ENCODE results near the gene PRAC1. TPM values are rescaled to one million over a fixed set of nuclear protein-coding genes. Genes with fewer than 3 reads are reported as not detected.
A peak's percentile ranks its signal among the peaks of the same experiment; 100 is the strongest.

PRAC1 gene
- total RNA-seq, 1 donor from 2014 or later = not detected

GRCh38 chr17:48731355-48731754 lies 9.0 kb upstream of the PRAC1 start:
- Histone ChIP-seq H3F3A (ENCODE audit: low read depth) (no peaks in the 10 kb centered on the region), H4K20me1 (ENCODE audit: low read depth) (peaks cover 81% of the 10 kb centered on the region), H3K79me2 (ENCODE audit: low read depth) (no peaks in the 10 kb centered on the region), H3K27me3 (peaks cover 100% of the 10 kb centered on the region), H3K36me3 (no peaks in the 10 kb centered on the region), H3K4me3 (no peak overlapping the region), H3K4me1 (no peaks in the 10 kb centered on the region), H3K9me3 (ENCODE audit: low read depth) (no peaks in the 10 kb centered on the region), H3K4me2 (no peak overlapping the region), H2AFZ (replicated peaks) (no peak overlapping the region), H3K9ac (no peak overlapping the region), H3K27ac (no peak overlapping the region)
- Mint-ChIP-seq H3K4me1 (peaks cover 2% of the 10 kb centered on the region), H3K36me3 (peaks cover 3% of the 10 kb centered on the region), H3K4me3 (no peak overlapping the region), H3K27me3 (ENCODE audit: insufficient read depth, low read depth) (peaks cover 96% of the 10 kb centered on the region), H3K27ac (no peak overlapping the region), H3K9me3 (peaks cover 11% of the 10 kb centered on the region)
- no peak for TF ChIP-seq EZH2phosphoT487 (IDR thresholded peaks at IDR 0.05)
- TF ChIP-seq EZH2 (IDR thresholded peaks at IDR 0.05) = no peak
- TF ChIP-seq, protein P1, sequence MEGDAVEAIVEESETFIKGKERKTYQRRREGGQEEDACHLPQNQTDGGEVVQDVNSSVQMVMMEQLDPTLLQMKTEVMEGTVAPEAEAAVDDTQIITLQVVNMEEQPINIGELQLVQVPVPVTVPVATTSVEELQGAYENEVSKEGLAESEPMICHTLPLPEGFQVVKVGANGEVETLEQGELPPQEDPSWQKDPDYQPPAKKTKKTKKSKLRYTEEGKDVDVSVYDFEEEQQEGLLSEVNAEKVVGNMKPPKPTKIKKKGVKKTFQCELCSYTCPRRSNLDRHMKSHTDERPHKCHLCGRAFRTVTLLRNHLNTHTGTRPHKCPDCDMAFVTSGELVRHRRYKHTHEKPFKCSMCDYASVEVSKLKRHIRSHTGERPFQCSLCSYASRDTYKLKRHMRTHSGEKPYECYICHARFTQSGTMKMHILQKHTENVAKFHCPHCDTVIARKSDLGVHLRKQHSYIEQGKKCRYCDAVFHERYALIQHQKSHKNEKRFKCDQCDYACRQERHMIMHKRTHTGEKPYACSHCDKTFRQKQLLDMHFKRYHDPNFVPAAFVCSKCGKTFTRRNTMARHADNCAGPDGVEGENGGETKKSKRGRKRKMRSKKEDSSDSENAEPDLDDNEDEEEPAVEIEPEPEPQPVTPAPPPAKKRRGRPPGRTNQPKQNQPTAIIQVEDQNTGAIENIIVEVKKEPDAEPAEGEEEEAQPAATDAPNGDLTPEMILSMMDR (IDR thresholded peaks at IDR 0.05) = no peak
- no peak for DNase-seq (ENCODE audit: low spot score)

GRCh38 chr17:48730240-48730550 lies 7.9 kb upstream of the PRAC1 start:
- no peak overlapping the region for H3K9ac ChIP-seq
- no peaks in the 10 kb centered on the region for H3K9me3 ChIP-seq (ENCODE audit: low read depth)
- Mint-ChIP-seq H3K27ac (no peak overlapping the region), H3K36me3 (peaks cover 3% of the 10 kb centered on the region), H3K4me3 (no peak overlapping the region), H3K4me1 (peaks cover 2% of the 10 kb centered on the region), H3K9me3 (peaks cover 13% of the 10 kb centered on the region), H3K27me3 (ENCODE audit: insufficient read depth, low read depth) (peaks cover 96% of the 10 kb centered on the region)
- no peak overlapping the region for H2AFZ ChIP-seq (replicated peaks)
- TF ChIP-seq, protein P1 (IDR thresholded peaks at IDR 0.05) = no peak
- TF ChIP-seq EZH2phosphoT487 (IDR thresholded peaks at IDR 0.05) (no peak), EZH2 (IDR thresholded peaks at IDR 0.05) (no peak)
- peaks cover 83% of the 10 kb centered on the region for H4K20me1 ChIP-seq (ENCODE audit: low read depth)
- H3K4me2 ChIP-seq = no peak overlapping the region
- H3K27me3 ChIP-seq = peaks cover 100% of the 10 kb centered on the region
- no peaks in the 10 kb centered on the region for H3K79me2 ChIP-seq (ENCODE audit: low read depth)
- no peak for DNase-seq (ENCODE audit: low spot score)
- H3K36me3 ChIP-seq = no peaks in the 10 kb centered on the region
- no peak overlapping the region for H3K27ac ChIP-seq
- H3F3A ChIP-seq (ENCODE audit: low read depth) = no peaks in the 10 kb centered on the region
- H3K4me1 ChIP-seq = no peaks in the 10 kb centered on the region
- no peak overlapping the region for H3K4me3 ChIP-seq

DNA sequence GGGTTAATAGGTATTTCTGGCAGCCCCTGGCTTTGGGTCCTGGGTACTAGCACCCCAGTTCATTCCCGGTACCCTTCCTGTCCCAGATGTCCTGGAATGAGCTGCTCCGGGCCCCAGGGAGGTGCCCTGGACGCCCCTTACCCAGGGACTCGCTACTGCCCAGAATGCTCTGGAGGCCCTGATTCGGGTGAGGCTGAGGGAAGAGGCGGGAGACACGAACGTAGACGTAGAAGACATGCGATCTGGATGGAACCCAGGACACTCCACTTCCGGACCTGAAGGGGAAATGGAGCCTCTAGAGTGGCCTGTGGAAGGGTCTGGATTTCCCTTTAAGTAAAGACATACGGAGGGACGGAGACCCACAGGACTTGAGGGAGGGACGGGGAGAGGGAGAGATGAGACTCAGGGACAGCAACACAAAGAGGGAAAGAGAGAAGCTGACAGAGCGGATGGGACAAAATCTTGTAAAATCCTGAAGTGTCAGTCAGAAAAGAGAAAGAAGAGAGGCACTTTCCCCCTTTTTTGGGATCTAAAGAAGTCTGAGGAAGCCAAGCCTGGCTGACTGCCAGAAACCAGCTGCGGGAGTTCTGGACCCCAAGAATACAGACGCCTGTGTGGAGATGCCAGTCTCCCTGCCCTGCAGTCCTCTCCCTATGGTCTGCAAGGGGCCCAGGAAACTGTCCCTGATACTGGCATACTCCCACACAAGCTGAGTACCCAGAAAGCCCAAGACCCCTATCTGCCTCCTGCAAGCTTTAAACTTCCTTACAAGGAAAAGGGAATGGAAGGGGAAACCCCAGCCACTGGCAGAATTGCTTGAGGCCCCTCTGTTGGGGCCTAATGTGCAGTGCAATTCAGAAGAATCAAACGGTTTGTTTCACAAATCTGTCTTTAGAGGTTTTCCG lies 7.3 kb upstream of the PRAC1 start:
- peaks cover 2% of the 10 kb centered on the region for H3K4me1 Mint-ChIP-seq
- H3K27me3 Mint-ChIP-seq (ENCODE audit: insufficient read depth, low read depth) = peaks cover 96% of the 10 kb centered on the region
- Histone ChIP-seq H3K9me3 (ENCODE audit: low read depth) (no peaks in the 10 kb centered on the region), H3K9ac (no peak overlapping the region), H3K36me3 (no peaks in the 10 kb centered on the region), H2AFZ (replicated peaks) (no peak overlapping the region), H3K27ac (no peak overlapping the region), H3F3A (ENCODE audit: low read depth) (no peaks in the 10 kb centered on the region), H3K4me1 (no peaks in the 10 kb centered on the region), H3K4me3 (no peak overlapping the region), H3K79me2 (ENCODE audit: low read depth) (no peaks in the 10 kb centered on the region), H3K4me2 (peak overlapping the region; percentile 62), H3K27me3 (peaks cover 100% of the 10 kb centered on the region), H4K20me1 (ENCODE audit: low read depth) (peaks cover 83% of the 10 kb centered on the region)
- H3K9me3 Mint-ChIP-seq = peaks cover 13% of the 10 kb centered on the region
- H3K4me3 Mint-ChIP-seq = no peak overlapping the region
- DNase-seq (ENCODE audit: low spot score) = no peak
- no peak overlapping the region for H3K27ac Mint-ChIP-seq
- peaks cover 3% of the 10 kb centered on the region for H3K36me3 Mint-ChIP-seq
- peak; percentile 86 for TF ChIP-seq EZH2phosphoT487 (IDR thresholded peaks at IDR 0.05)
- peak; percentile 85 for TF ChIP-seq EZH2 (IDR thresholded peaks at IDR 0.05)
- TF ChIP-seq, protein P1 (IDR thresholded peaks at IDR 0.05) = no peak
